H9 (cell line): ENCODE results near the gene ADAMTS3. TPM values are rescaled to one million over a fixed set of nuclear protein-coding genes. Genes with fewer than 3 reads are reported as not detected.

Experiments used
- DNase-seq: peaks from one replicate; pipeline ENCODE4 v3.0.0-alpha.2; 2017
- H2AFZ ChIP-seq: one replicate; pipeline ENCODE4 v1.6.1; 2013; ENCODE audit warnings: mild to moderate bottlenecking, low read length, control low read depth, moderate library complexity
- H2AK5ac ChIP-seq: 2 replicates; pipeline ENCODE4 v1.6.1; 2013; ENCODE audit warnings: low read length, control low read depth, mixed read lengths; ENCODE audit not compliant: insufficient read length
- H2BK120ac ChIP-seq: one replicate; pipeline ENCODE4 v1.6.1; 2013; ENCODE audit warnings: low read depth, mild to moderate bottlenecking, low read length, control low read depth, inconsistent platforms; ENCODE audit not compliant: poor library complexity, severe bottlenecking
- H2BK12ac ChIP-seq: 2 replicates; pipeline ENCODE4 v1.6.1; 2013; ENCODE audit warnings: low read length, control low read depth, mixed read lengths, low read depth; ENCODE audit not compliant: insufficient read length
- H2BK15ac ChIP-seq: 2 replicates; pipeline ENCODE4 v1.6.1; 2013; ENCODE audit warnings: low read depth, low read length, control low read depth
- H2BK20ac ChIP-seq: one replicate; pipeline ENCODE4 v1.6.1; 2013; ENCODE audit warnings: low read depth, mild to moderate bottlenecking, low read length, control low read depth, inconsistent platforms; ENCODE audit not compliant: poor library complexity, severe bottlenecking
- H2BK5ac ChIP-seq: 2 replicates; pipeline ENCODE4 v1.6.1; 2013; ENCODE audit warnings: low read length, control low read depth, mixed read lengths; ENCODE audit not compliant: insufficient read length
- H3K14ac ChIP-seq: 2 replicates; pipeline ENCODE4 v1.6.1; 2013; ENCODE audit warnings: low read length, control low read depth; ENCODE audit not compliant: insufficient read depth
- H3K18ac ChIP-seq: 2 replicates; pipeline ENCODE4 v1.6.1; 2013; ENCODE audit warnings: low read depth, mild to moderate bottlenecking, mixed read lengths, low read length, control low read depth; ENCODE audit not compliant: insufficient read length
- H3K23ac ChIP-seq: 2 replicates; pipeline ENCODE4 v1.6.1; 2013; ENCODE audit warnings: low read length, control low read depth, mixed read lengths, low read depth; ENCODE audit not compliant: insufficient read length
- H3K23me2 ChIP-seq: 2 replicates; pipeline ENCODE4 v1.6.1; 2013; ENCODE audit warnings: low read depth, mild to moderate bottlenecking, mixed read lengths, low read length, control low read depth; ENCODE audit not compliant: insufficient read length, poor library complexity, severe bottlenecking
- H3K27ac ChIP-seq: 2 replicates; pipeline ENCODE4 v1.5.1; 2013; ENCODE audit warnings: low read length, control low read depth, mixed read lengths, low read depth; ENCODE audit not compliant: insufficient read length
- H3K27me3 ChIP-seq: 2 replicates; pipeline ENCODE4 v1.6.1; 2013; ENCODE audit warnings: low read length, control low read depth, inconsistent platforms; ENCODE audit not compliant: insufficient read depth
- H3K4ac ChIP-seq: 2 replicates; pipeline ENCODE4 v1.6.1; 2013; ENCODE audit warnings: low read depth, mild to moderate bottlenecking, control low read depth, inconsistent platforms, low read length, moderate library complexity
- H3K4me1 ChIP-seq: 2 replicates; pipeline ENCODE4 v1.6.1; 2013; ENCODE audit warnings: low read length, control low read depth, inconsistent platforms; ENCODE audit not compliant: insufficient read depth
- H3K4me2 ChIP-seq: 2 replicates; pipeline ENCODE4 v1.6.1; 2013; ENCODE audit warnings: low read length, control low read depth, mixed read lengths; ENCODE audit not compliant: insufficient read length, insufficient read depth
- H3K56ac ChIP-seq: 2 replicates; pipeline ENCODE4 v1.6.1; 2013; ENCODE audit warnings: low read depth, mild to moderate bottlenecking, mixed read lengths, low read length, control low read depth; ENCODE audit not compliant: insufficient read length
- H3K79me1 ChIP-seq: 2 replicates; pipeline ENCODE4 v1.6.1; 2013; ENCODE audit warnings: low read depth, mild to moderate bottlenecking, moderate library complexity, low read length, control low read depth, inconsistent platforms; ENCODE audit not compliant: insufficient read depth, poor library complexity, severe bottlenecking
- H3K79me2 ChIP-seq: 2 replicates; pipeline ENCODE4 v1.6.1; 2013; ENCODE audit warnings: low read length, control low read depth, inconsistent platforms; ENCODE audit not compliant: insufficient read depth
- H3K9ac ChIP-seq: 2 replicates; pipeline ENCODE4 v1.6.1; 2013; ENCODE audit warnings: low read length, control low read depth, mixed read lengths; ENCODE audit not compliant: insufficient read length; ENCODE audit errors: extremely low read depth
- H3K9me3 ChIP-seq: one replicate; pipeline ENCODE4 v1.6.1; 2013; ENCODE audit warnings: low read depth, low read length, inconsistent platforms; ENCODE audit not compliant: control insufficient read depth
- H3T11ph ChIP-seq: one replicate; pipeline ENCODE4 v1.6.1; 2013; ENCODE audit warnings: mild to moderate bottlenecking, low read length, control low read depth, inconsistent platforms
- H4K20me1 ChIP-seq: one replicate; pipeline ENCODE4 v1.6.1; 2013; ENCODE audit not compliant: control insufficient read depth, insufficient read length, insufficient read depth
- H4K5ac ChIP-seq: 2 replicates; pipeline ENCODE4 v1.6.1; 2013; ENCODE audit warnings: low read depth, mild to moderate bottlenecking, mixed read lengths, low read length, control low read depth; ENCODE audit not compliant: insufficient read length
- H4K8ac ChIP-seq: replicated peaks from 2 replicates; pipeline ENCODE4 v1.6.1; 2013; ENCODE audit warnings: low read length, control low read depth, mixed read lengths, low read depth; ENCODE audit not compliant: insufficient read length
- H4K91ac ChIP-seq: 2 replicates; pipeline ENCODE4 v1.6.1; 2013; ENCODE audit warnings: low read depth, mild to moderate bottlenecking, moderate library complexity, mixed read lengths, low read length, control low read depth; ENCODE audit not compliant: insufficient read length
- H3K27ac Mint-ChIP-seq, 3 experiments: 2 replicates in 2 of 3; 3 replicates in 1 of 3; pipeline ENCODE4 v1.8.0; 2020 to 2021; ENCODE audit warnings: mixed read lengths in 3 of 3, mild to moderate bottlenecking in 1 of 3, moderate library complexity in 1 of 3
- H3K27me3 Mint-ChIP-seq: 2 replicates; pipeline ENCODE4 v1.8.0; 2021; ENCODE audit warnings: low read depth, mild to moderate bottlenecking, moderate library complexity, mixed read lengths
- H3K36me3 Mint-ChIP-seq, 3 experiments: 2 replicates in 2 of 3; 3 replicates in 1 of 3; pipeline ENCODE4 v1.8.0; 2020 to 2021; ENCODE audit warnings: low read depth in 3 of 3, mixed read lengths in 3 of 3; ENCODE audit not compliant: insufficient read depth in 1 of 3
- H3K4me1 Mint-ChIP-seq, 2 experiments: 2 replicates each; pipeline ENCODE4 v1.8.0; 2020; ENCODE audit warnings: mixed read lengths in 2 of 2
- H3K4me3 Mint-ChIP-seq, 2 experiments: 2 replicates in 1 of 2; 3 replicates in 1 of 2; pipeline ENCODE4 v1.8.0; 2020 to 2021; ENCODE audit warnings: mild to moderate bottlenecking in 2 of 2, mixed read lengths in 2 of 2, moderate library complexity in 1 of 2
- H3K9me3 Mint-ChIP-seq, 2 experiments: 2 replicates in 1 of 2; 3 replicates in 1 of 2; pipeline ENCODE4 v1.8.0; 2020; ENCODE audit warnings: mild to moderate bottlenecking in 2 of 2, mixed read lengths in 2 of 2, moderate library complexity in 1 of 2
- WGBS: extraction: QIAGEN DNeasy Blood & Tissue Kit; methylation state at CpG from one replicate; pipeline ENCODE4 v1.1.7; 2013; ENCODE audit warnings: missing lambda C conversion rate, low lambda C conversion rate, mixed read lengths; ENCODE audit not compliant: insufficient read length; ENCODE audit errors: extremely low coverage; 5-methylcytosine and 5-hydroxymethylcytosine counted together
- total RNA-seq: library from RNA; stranded (reverse); gene quantifications from 2 replicates; pipeline ENCODE4 v1.2.1, GENCODE V29; 2021
- TF ChIP-seq, protein P1 (sequence below): fragments of 200-600 bp; sonication (generic); conservative IDR thresholded peaks from 3 replicates; pipeline ENCODE4 v1.8.0; 2021; ENCODE audit warnings: antibody characterized with exemption, mild to moderate bottlenecking

Gene ADAMTS3
- total RNA-seq, 1 experiment from 2014 or later = 1.1 TPM

DNA sequence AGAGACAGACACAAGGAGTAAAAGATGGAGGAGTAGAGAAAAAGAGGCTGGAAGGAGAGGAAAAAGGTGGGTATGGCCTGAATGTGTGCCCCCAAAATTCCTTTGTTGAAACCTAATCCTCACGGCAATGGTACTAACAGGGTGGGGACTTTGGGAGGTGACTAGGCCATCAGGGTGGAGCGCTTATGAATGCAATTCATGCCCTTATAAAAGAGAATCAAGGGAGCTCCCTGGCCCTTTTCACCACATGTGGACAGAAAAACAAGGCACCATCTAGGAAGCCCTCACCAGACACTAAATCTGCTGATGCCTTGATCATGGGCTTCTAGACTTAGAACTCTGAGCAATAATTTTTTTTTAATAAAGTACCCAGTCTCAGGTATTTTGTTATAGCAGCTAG is 282.1 kb downstream of the ADAMTS3 start:
- TF ChIP-seq, protein P1, sequence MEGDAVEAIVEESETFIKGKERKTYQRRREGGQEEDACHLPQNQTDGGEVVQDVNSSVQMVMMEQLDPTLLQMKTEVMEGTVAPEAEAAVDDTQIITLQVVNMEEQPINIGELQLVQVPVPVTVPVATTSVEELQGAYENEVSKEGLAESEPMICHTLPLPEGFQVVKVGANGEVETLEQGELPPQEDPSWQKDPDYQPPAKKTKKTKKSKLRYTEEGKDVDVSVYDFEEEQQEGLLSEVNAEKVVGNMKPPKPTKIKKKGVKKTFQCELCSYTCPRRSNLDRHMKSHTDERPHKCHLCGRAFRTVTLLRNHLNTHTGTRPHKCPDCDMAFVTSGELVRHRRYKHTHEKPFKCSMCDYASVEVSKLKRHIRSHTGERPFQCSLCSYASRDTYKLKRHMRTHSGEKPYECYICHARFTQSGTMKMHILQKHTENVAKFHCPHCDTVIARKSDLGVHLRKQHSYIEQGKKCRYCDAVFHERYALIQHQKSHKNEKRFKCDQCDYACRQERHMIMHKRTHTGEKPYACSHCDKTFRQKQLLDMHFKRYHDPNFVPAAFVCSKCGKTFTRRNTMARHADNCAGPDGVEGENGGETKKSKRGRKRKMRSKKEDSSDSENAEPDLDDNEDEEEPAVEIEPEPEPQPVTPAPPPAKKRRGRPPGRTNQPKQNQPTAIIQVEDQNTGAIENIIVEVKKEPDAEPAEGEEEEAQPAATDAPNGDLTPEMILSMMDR = no peak
- no peak overlapping the region for H3K14ac ChIP-seq
- no peaks in the 10 kb centered on the region; the same call in 1 of the 2 replicates for H3K27me3 Mint-ChIP-seq
- H4K8ac ChIP-seq = no peak overlapping the region
- H3K4me1 Mint-ChIP-seq = no peaks in the 10 kb centered on the region; a peak in 1 of 4 replicates
- no peak overlapping the region for H4K5ac ChIP-seq
- no peaks in the 10 kb centered on the region for H3K9me3 ChIP-seq
- no peak overlapping the region for H3K9ac ChIP-seq
- H2BK15ac ChIP-seq = no peak overlapping the region
- H3K27ac ChIP-seq = no peak overlapping the region
- no peaks in the 10 kb centered on the region for H3K23me2 ChIP-seq
- H3K79me2 ChIP-seq = no peaks in the 10 kb centered on the region
- no CpG with 5 or more reads among the region's 2 CpGs for WGBS
- H2BK12ac ChIP-seq = no peak overlapping the region
- no peaks in the 10 kb centered on the region for H3K27me3 ChIP-seq
- no peaks in the 10 kb centered on the region for H3K79me1 ChIP-seq
- H3K56ac ChIP-seq = no peak overlapping the region
- no peak overlapping the region for H4K91ac ChIP-seq
- no peak overlapping the region for H3K4me2 ChIP-seq
- no peak overlapping the region for H2AK5ac ChIP-seq
- no peak overlapping the region for H3K18ac ChIP-seq
- H3T11ph ChIP-seq = no peak overlapping the region
- no peak overlapping the region for H2BK5ac ChIP-seq
- H4K20me1 ChIP-seq = no peaks in the 10 kb centered on the region
- H3K36me3 Mint-ChIP-seq = peaks cover 0 to 5% (median 4%) of the 10 kb centered on the region in 3 experiments; a peak in 3 of 7 replicates
- H2AFZ ChIP-seq = no peak overlapping the region
- no peak overlapping the region for H3K4ac ChIP-seq
- no peaks in the 10 kb centered on the region for H3K9me3 Mint-ChIP-seq
- H3K4me1 ChIP-seq = no peaks in the 10 kb centered on the region
- H2BK120ac ChIP-seq = no peak overlapping the region
- no peak overlapping the region for H3K23ac ChIP-seq
- H3K27ac Mint-ChIP-seq = peak overlapping the region in 2 of 3 experiments; percentile 5 to 86; a peak in 3 of 7 replicates
- no peak overlapping the region for H2BK20ac ChIP-seq
- DNase-seq = no peak
- no peak overlapping the region for H3K4me3 Mint-ChIP-seq
